ENCODE data around the gene RAE1.
"Not testable (repeated sequence)": the region's sequence is repeated elsewhere in the genome, so short reads cannot be mapped to it uniquely, and the experiment has no call there.

The RAE1 gene

DNA sequence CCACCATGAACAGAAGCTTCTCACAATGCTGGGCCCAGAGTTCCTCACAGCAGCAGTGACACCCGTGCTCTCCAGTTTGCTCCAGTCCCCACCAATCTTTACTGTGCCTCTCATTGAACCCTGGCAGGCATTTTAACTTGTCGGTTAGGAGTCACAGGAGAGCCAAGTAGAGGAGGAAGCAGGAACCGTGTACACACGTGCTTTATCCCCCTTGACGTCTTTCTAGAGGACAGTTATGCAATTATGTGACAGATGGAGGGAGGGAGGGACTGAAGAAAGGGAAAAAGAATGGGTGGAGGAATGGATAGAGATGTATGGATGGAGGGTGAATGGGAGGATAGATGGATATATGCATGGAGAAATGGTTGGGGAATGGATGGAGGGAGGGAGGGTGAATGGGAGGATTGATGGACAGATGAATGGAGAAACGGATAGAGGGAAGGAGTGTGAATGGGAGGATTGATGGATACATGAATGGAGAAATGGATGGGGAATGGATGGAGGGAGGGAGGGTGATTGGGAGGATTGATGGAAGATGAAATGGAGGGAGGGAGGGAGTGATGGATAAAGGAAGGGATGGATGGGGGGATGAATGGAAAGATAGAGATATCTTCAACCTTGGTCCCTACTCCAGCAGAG, 66.1 kb downstream of the RAE1 start:
- H3K27ac ChIP-seq (ENCODE audit: low read length) = no peak overlapping the region
- no peaks in the 10 kb centered on the region for H3K27me3 ChIP-seq (ENCODE audit: control insufficient read depth, insufficient read depth, low read length)
- H3K36me3 ChIP-seq (ENCODE audit: control insufficient read depth, insufficient read depth, low read length) = no peaks in the 10 kb centered on the region
- no peak for DNase-seq (ENCODE audit: low read depth, low spot score)
- no peaks in the 10 kb centered on the region for H3K4me1 ChIP-seq (ENCODE audit: control insufficient read depth, insufficient read depth, low read length)
- H3K9me3 ChIP-seq (ENCODE audit: control insufficient read depth, insufficient read depth, low read length) = no peaks in the 10 kb centered on the region
- no peak overlapping the region for H3K4me3 ChIP-seq (ENCODE audit: low read length)
- WGBS (ENCODE audit: insufficient coverage, insufficient read length) = 100% methylated on average over 1 of the region's 6 CpGs

GRCh38 chr20:57417830-57418780, 67.0 kb downstream of the RAE1 start:
- no CpG with 5 or more reads among the region's 17 CpGs for WGBS (ENCODE audit: insufficient coverage, insufficient read length)
- Histone ChIP-seq H3K27me3 (ENCODE audit: control insufficient read depth, insufficient read depth, low read length) (no peaks in the 10 kb centered on the region), H3K36me3 (ENCODE audit: control insufficient read depth, insufficient read depth, low read length) (no peaks in the 10 kb centered on the region), H3K4me3 (ENCODE audit: low read length) (no peak overlapping the region), H3K27ac (ENCODE audit: low read length) (no peak overlapping the region), H3K4me1 (ENCODE audit: control insufficient read depth, insufficient read depth, low read length) (no peaks in the 10 kb centered on the region), H3K9me3 (ENCODE audit: control insufficient read depth, insufficient read depth, low read length) (no peaks in the 10 kb centered on the region)
- no peak for DNase-seq (ENCODE audit: low read depth, low spot score)

DNA sequence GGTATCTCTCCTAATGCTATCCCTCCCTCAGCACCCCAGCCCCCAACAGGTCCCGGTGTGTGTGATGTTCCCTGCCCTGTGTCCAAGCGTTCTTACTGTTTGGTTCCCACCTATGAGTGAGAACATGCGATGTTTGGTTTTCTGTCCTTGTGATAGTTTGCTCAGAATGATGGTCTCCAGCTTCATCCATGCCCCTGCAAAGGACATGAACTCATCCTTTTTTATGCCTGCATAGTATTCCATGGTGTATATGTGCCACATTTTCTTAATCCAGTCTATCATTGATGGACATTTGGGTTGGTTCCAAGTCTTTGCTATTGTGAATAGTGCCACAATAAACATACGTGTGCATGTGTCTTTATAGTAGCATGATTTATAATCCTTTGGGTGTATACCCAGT, 68.4 kb downstream of the RAE1 start:
- not testable (repeated sequence) for H3K4me1 ChIP-seq (ENCODE audit: control insufficient read depth, insufficient read depth, low read length); H3K27me3 ChIP-seq (ENCODE audit: control insufficient read depth, insufficient read depth, low read length); H3K27ac ChIP-seq (ENCODE audit: low read length); H3K9me3 ChIP-seq (ENCODE audit: control insufficient read depth, insufficient read depth, low read length); DNase-seq (ENCODE audit: low read depth, low spot score); H3K4me3 ChIP-seq (ENCODE audit: low read length); H3K36me3 ChIP-seq (ENCODE audit: control insufficient read depth, insufficient read depth, low read length)
- WGBS (ENCODE audit: insufficient coverage, insufficient read length) = no CpG with 5 or more reads among the region's 4 CpGs

- H3K4me3 ChIP-seq (ENCODE audit: low read length) = no peak overlapping the region; the same call in 1 of the 2 replicates
- H3K36me3 ChIP-seq (ENCODE audit: control insufficient read depth, insufficient read depth, low read length) = no peaks in the 10 kb centered on the region
- no peaks in the 10 kb centered on the region for H3K9me3 ChIP-seq (ENCODE audit: control insufficient read depth, insufficient read depth, low read length)
- H3K27ac ChIP-seq (ENCODE audit: low read length) = no peak overlapping the region
- no CpG with 5 or more reads among the region's 20 CpGs for WGBS (ENCODE audit: insufficient coverage, insufficient read length)
- no peaks in the 10 kb centered on the region for H3K27me3 ChIP-seq (ENCODE audit: control insufficient read depth, insufficient read depth, low read length)
- 0 out of 2 replicates have a peak, but pooled peaks cover 3% of the 10 kb centered on the region for H3K4me1 ChIP-seq (ENCODE audit: control insufficient read depth, insufficient read depth, low read length)
- no peak for DNase-seq (ENCODE audit: low read depth, low spot score)
Observed at GRCh38 chr20:57420571-57421252, 69.7 kb downstream of the RAE1 start.

- Histone ChIP-seq H3K4me1 (ENCODE audit: control insufficient read depth, insufficient read depth, low read length) (0 out of 2 replicates have a peak, but pooled peaks cover 3% of the 10 kb centered on the region), H3K4me3 (ENCODE audit: low read length) (no peak overlapping the region), H3K27me3 (ENCODE audit: control insufficient read depth, insufficient read depth, low read length) (no peaks in the 10 kb centered on the region), H3K9me3 (ENCODE audit: control insufficient read depth, insufficient read depth, low read length) (no peaks in the 10 kb centered on the region), H3K27ac (ENCODE audit: low read length) (no peak overlapping the region), H3K36me3 (ENCODE audit: control insufficient read depth, insufficient read depth, low read length) (no peaks in the 10 kb centered on the region)
- WGBS (ENCODE audit: insufficient coverage, insufficient read length) = no CpG with 5 or more reads among the region's 26 CpGs
- no peak for DNase-seq (ENCODE audit: low read depth, low spot score)
Observed at GRCh38 chr20:57421253-57422220, 70.5 kb downstream of the RAE1 start.

DNA sequence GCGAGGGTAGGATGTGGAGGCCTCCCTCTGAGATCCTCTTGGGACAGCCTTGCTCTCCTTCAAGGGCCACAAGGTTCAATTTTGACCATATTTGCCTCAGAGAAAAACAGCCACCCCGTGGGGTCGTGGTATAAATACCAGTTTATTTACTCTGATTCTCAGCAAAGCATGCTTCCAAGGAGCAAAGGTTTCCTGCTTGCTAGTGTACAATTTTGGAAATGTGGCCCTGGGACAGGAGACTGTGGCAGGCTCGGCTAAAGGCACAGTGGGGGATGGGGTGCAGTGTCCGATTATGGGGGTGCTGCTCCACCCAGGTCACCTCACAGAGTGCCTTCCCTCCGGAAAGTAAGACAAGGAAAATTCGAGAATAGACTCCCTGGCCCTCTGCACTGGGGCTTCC, 71.2 kb downstream of the RAE1 start:
- DNase-seq (ENCODE audit: low read depth, low spot score) = no peak
- Histone ChIP-seq H3K4me3 (ENCODE audit: low read length) (no peak overlapping the region), H3K27ac (ENCODE audit: low read length) (no peak overlapping the region), H3K27me3 (ENCODE audit: control insufficient read depth, insufficient read depth, low read length) (no peaks in the 10 kb centered on the region), H3K9me3 (ENCODE audit: control insufficient read depth, insufficient read depth, low read length) (no peaks in the 10 kb centered on the region), H3K4me1 (ENCODE audit: control insufficient read depth, insufficient read depth, low read length) (0 out of 2 replicates have a peak, but pooled peaks cover 3% of the 10 kb centered on the region), H3K36me3 (ENCODE audit: control insufficient read depth, insufficient read depth, low read length) (no peaks in the 10 kb centered on the region)
- WGBS (ENCODE audit: insufficient coverage, insufficient read length) = no CpG with 5 or more reads among the region's 7 CpGs

- Histone ChIP-seq H3K9me3 (ENCODE audit: control insufficient read depth, insufficient read depth, low read length) (no peaks in the 10 kb centered on the region), H3K27ac (ENCODE audit: low read length) (no peak overlapping the region), H3K4me3 (ENCODE audit: low read length) (no peak overlapping the region), H3K27me3 (ENCODE audit: control insufficient read depth, insufficient read depth, low read length) (no peaks in the 10 kb centered on the region), H3K4me1 (ENCODE audit: control insufficient read depth, insufficient read depth, low read length) (0 out of 2 replicates have a peak, but pooled peaks cover 5% of the 10 kb centered on the region), H3K36me3 (ENCODE audit: control insufficient read depth, insufficient read depth, low read length) (no peaks in the 10 kb centered on the region)
- WGBS (ENCODE audit: insufficient coverage, insufficient read length) = no CpG with 5 or more reads among the region's 17 CpGs
- DNase-seq (ENCODE audit: low read depth, low spot score) = no peak
Observed at GRCh38 chr20:57425150-57426013, 74.3 kb downstream of the RAE1 start.

GRCh38 chr20:57426271-57426689, 75.2 kb downstream of the RAE1 start:
- DNase-seq (ENCODE audit: low read depth, low spot score) = no peak
- Histone ChIP-seq H3K4me1 (ENCODE audit: control insufficient read depth, insufficient read depth, low read length) (0 out of 2 replicates have a peak, but pooled peaks cover 5% of the 10 kb centered on the region), H3K27ac (ENCODE audit: low read length) (no peak overlapping the region), H3K36me3 (ENCODE audit: control insufficient read depth, insufficient read depth, low read length) (no peaks in the 10 kb centered on the region), H3K4me3 (ENCODE audit: low read length) (no peak overlapping the region), H3K9me3 (ENCODE audit: control insufficient read depth, insufficient read depth, low read length) (no peaks in the 10 kb centered on the region), H3K27me3 (ENCODE audit: control insufficient read depth, insufficient read depth, low read length) (no peaks in the 10 kb centered on the region)
- WGBS (ENCODE audit: insufficient coverage, insufficient read length) = no CpG with 5 or more reads among the region's 13 CpGs

DNA sequence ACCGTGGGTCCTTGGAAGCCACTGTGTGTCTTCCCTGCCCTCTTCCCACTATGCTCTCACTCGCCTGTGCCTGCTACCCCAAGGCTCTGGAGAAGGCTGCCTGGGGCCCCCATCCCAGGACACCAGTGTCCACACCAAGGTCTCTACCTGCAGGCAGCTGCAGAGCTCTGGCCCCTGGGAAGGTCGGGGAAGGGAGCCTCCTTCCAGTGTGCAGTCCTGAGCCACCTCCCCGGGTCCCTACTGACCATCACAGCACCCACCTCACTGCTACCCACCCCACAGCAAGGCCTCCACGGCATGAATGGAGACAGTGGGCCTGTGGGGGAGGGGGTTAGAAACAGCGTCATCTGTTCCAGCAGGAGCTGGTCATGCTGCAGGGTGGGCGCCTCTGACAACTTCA, 75.8 kb downstream of the RAE1 start:
- Histone ChIP-seq H3K27me3 (ENCODE audit: control insufficient read depth, insufficient read depth, low read length) (no peaks in the 10 kb centered on the region), H3K27ac (ENCODE audit: low read length) (no peak overlapping the region), H3K36me3 (ENCODE audit: control insufficient read depth, insufficient read depth, low read length) (no peaks in the 10 kb centered on the region), H3K4me3 (ENCODE audit: low read length) (no peak overlapping the region), H3K4me1 (ENCODE audit: control insufficient read depth, insufficient read depth, low read length) (0 out of 2 replicates have a peak, but pooled peaks cover 5% of the 10 kb centered on the region), H3K9me3 (ENCODE audit: control insufficient read depth, insufficient read depth, low read length) (no peaks in the 10 kb centered on the region)
- WGBS (ENCODE audit: insufficient coverage, insufficient read length) = no CpG with 5 or more reads among the region's 7 CpGs
- DNase-seq (ENCODE audit: low read depth, low spot score) = no peak

Measured in iPS DF 6.9 (cell line).